Measurements from ENCODE around the gene UBA7. TPM values are rescaled to one million over a fixed set of nuclear protein-coding genes. Genes with fewer than 3 reads are reported as not detected.

UBA7 gene
- total RNA-seq, 1 experiment from 2014 or later: 1.2 TPM

- TF ChIP-seq SOX15 (CRISPR knock-in tag; IDR thresholded peaks at IDR 0.05) (no peak), NFYB (CRISPR knock-in tag; conservative IDR thresholded peaks at IDR 0.05; ENCODE audit: low read depth) (peak; percentile 91), PREB (CRISPR knock-in tag; IDR thresholded peaks at IDR 0.05; ENCODE audit: borderline replicate concordance) (no peak), SMAD3 (CRISPR knock-in tag; IDR thresholded peaks at IDR 0.05; ENCODE audit: borderline replicate concordance) (no peak), ZNF512 (CRISPR knock-in tag; IDR thresholded peaks at IDR 0.05; ENCODE audit: borderline replicate concordance) (no peak), ZNF138 (CRISPR knock-in tag; conservative IDR thresholded peaks at IDR 0.05) (peak; percentile 78; the same call in 1 of the 2 replicates), GABPB1 (CRISPR knock-in tag; IDR thresholded peaks at IDR 0.05) (0 out of 2 replicates have a peak, but pooled peaks have one; percentile 10), E2F5 (CRISPR knock-in tag; IDR thresholded peaks at IDR 0.05) (no peak; the same call in 1 of the 2 replicates), PRRX2 (CRISPR knock-in tag; IDR thresholded peaks at IDR 0.05) (no peak), ARID4B (CRISPR knock-in tag; IDR thresholded peaks at IDR 0.05; ENCODE audit: borderline replicate concordance) (0 out of 2 replicates have a peak, but pooled peaks have one; percentile 74), IRF2 (CRISPR knock-in tag; IDR thresholded peaks at IDR 0.05; ENCODE audit: borderline replicate concordance, low read depth) (no peak), TEAD1 (CRISPR knock-in tag; IDR thresholded peaks at IDR 0.05) (peak; percentile 59; the same call in 1 of the 2 replicates), SMAD4 (CRISPR knock-in tag; IDR thresholded peaks at IDR 0.05) (no peak), TCF7 (CRISPR knock-in tag; IDR thresholded peaks at IDR 0.05; ENCODE audit: low read depth) (0 out of 2 replicates have a peak, but pooled peaks have one; percentile 62), SP1 (CRISPR knock-in tag; conservative IDR thresholded peaks at IDR 0.05) (peak; percentile 59; the same call in 1 of the 2 replicates), E2F1 (CRISPR knock-in tag; IDR thresholded peaks at IDR 0.05) (no peak; the same call in 1 of the 2 replicates), STAT6 (CRISPR knock-in tag; conservative IDR thresholded peaks at IDR 0.05; ENCODE audit: low read depth) (no peak), OVOL2 (CRISPR knock-in tag; IDR thresholded peaks at IDR 0.05; ENCODE audit: borderline replicate concordance) (no peak)
- TF ChIP-seq, protein P1, sequence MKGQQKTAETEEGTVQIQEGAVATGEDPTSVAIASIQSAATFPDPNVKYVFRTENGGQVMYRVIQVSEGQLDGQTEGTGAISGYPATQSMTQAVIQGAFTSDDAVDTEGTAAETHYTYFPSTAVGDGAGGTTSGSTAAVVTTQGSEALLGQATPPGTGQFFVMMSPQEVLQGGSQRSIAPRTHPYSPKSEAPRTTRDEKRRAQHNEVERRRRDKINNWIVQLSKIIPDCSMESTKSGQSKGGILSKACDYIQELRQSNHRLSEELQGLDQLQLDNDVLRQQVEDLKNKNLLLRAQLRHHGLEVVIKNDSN (CRISPR knock-in tag; IDR thresholded peaks at IDR 0.05): peak; percentile 100
- TF ChIP-seq, protein P2, sequence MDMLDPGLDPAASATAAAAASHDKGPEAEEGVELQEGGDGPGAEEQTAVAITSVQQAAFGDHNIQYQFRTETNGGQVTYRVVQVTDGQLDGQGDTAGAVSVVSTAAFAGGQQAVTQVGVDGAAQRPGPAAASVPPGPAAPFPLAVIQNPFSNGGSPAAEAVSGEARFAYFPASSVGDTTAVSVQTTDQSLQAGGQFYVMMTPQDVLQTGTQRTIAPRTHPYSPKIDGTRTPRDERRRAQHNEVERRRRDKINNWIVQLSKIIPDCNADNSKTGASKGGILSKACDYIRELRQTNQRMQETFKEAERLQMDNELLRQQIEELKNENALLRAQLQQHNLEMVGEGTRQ (CRISPR knock-in tag; IDR thresholded peaks at IDR 0.05): peak; percentile 100
- TF ChIP-seq, protein P3, sequence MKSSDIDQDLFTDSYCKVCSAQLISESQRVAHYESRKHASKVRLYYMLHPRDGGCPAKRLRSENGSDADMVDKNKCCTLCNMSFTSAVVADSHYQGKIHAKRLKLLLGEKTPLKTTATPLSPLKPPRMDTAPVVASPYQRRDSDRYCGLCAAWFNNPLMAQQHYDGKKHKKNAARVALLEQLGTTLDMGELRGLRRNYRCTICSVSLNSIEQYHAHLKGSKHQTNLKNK (CRISPR knock-in tag; IDR thresholded peaks at IDR 0.05): no peak
These were observed 27.2 kb downstream of the UBA7 start, which contains the start of gene IP6K1 (continued) for GRCh38 chr3:49786357-49787181.
